LHCN-M2 (cell line): ENCODE results near the gene STRN. TPM values are rescaled to one million over a fixed set of nuclear protein-coding genes. Genes with fewer than 3 reads are reported as not detected.
"Not testable (repeated sequence)": the region's sequence is repeated elsewhere in the genome, so short reads cannot be mapped to it uniquely, and the experiment has no call there.

Experiments
- DNase-seq: peaks from one replicate; pipeline ENCODE4 v3.0.0-alpha.2; 2012; ENCODE audit warnings: low read depth
- total RNA-seq: library from RNA; depleted of rRNA; stranded (reverse); fragments of >200 nt; gene quantifications from 2 replicates; pipeline ENCODE4 v1.2.3, GENCODE V29; 2014

The STRN gene
- total RNA-seq, 1 experiment from 2014 or later, result 16.9 TPM

DNA sequence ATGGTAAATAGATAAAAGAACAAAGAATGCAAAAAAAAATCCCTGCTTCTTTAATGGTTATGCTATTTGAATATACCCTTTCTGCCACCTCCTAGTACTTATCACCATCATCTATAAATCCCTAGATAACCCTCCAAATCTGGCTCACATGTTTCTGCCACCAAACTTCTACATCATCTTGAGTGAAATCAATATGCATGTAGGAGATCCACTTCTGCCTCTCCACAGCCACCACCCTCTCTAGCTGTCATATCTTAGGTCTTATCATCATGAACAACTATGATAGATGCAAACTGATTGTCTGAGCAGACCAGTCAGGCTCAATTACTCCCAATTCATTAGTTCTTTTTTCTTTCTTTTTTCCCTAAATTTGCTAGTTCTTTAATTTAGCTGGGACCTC is 55.3 kb downstream of the STRN start:
- DNase-seq, result no peak

GRCh38 chr2:36906277-36906676 is 60.1 kb downstream of the STRN start:
- no peak for DNase-seq

DNA sequence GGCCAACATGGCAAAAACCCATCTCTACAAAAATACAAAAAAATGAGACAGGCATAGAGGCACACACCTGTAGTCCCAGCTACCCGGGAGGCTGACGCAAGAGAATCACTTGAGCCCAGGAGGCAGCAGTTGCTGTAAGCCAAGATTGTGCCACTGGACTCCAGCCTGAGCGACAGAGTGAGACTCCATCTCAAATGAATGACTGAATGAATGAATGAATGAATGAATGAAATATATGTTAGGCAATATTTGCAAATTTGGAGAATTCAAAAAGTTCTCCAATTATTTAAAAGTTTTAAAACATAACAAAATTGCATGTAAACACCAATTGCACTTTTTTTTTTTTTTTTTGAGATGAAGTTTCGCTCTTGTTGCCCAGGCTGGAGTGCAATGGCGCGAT is 61.7 kb downstream of the STRN start:
- no peak for DNase-seq

GRCh38 chr2:36902385-36903120 is 63.8 kb downstream of the STRN start:
- no peak for DNase-seq

DNA sequence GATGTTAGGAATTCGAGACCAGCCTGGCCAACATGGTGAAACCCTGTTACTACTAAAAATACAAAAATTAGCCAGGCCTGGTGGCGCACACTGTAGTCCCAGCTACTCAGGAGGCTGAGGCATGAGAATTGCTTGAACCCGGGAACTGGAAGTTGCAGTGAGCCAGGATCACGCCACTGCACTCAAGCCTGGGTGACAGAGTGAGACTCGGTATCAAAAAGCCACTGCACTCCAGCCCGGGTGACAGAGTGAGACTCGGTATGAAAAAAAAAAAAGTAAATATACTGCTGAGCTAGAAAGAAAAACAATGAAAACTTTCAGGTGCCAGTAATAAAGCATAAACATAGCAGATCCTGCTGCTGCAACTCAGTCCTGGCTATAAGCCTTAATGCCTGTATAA is 73.5 kb downstream of the STRN start:
- DNase-seq, result no peak

- peak; percentile 99 for DNase-seq
Observed at GRCh38 chr2:36889795-36890194, 76.5 kb downstream of the STRN start.

DNA sequence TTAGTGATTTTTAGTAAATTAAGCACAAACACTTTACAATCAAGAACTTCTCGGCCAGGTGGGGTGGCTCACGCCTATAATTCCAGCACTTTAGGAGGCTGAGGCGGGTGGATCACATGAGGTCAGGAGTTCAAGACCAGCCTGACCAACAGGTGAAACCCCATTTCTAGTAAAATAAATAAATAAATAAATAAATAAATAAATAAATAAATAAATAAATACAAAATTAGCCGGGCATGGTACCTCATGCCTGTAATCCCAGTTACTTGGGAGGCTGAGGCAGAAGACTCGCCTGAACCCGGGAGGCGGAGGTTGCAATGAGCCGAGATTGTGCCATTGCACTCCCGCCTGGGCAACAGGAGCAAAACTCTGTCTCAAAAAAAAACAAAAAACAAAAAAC is 79.2 kb downstream of the STRN start:
- DNase-seq, result not testable (repeated sequence)

- no peak for DNase-seq
Observed at GRCh38 chr2:36886664-36887063, 79.7 kb downstream of the STRN start.

GRCh38 chr2:36885605-36886004 is 80.7 kb downstream of the STRN start:
- DNase-seq, result no peak

GRCh38 chr2:36882532-36882931 is 83.8 kb downstream of the STRN start:
- no peak for DNase-seq

DNA sequence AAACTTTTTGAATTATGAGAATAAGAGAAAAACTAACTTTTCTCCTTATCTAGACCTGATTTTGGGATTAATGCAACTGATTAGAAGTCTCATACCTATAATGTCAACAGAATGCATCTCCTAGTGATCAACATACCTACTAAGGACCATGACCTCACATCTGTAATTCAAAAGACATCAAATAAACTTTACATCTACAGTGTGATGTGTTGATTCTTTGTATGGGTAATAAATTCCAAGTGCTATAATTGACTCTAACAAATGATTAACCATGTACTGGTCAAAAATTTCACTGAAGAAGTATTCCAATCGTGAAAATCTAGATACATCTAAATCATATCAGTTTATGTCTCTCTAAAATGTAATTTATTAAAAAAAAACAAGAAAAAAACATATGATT is 84.5 kb downstream of the STRN start:
- DNase-seq, result no peak

DNA sequence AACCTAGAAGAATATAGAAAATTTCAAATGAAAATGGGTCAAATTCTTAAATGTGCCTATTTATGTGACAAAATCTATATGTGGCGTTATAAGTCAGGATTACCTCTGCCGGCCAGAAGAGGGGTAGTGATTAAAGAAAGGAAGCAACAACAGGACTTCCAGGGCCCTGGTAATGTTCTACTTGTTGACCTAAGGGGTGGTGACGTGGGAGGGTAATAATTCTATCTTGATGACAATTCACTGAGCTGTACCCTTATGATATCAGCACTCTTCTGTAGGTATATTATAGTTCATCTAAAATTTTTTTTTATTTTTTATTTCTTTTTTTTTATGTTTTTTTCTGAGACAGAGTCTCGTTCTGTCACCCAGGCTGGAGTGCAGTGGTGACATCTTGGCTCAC is 87.9 kb downstream of the STRN start:
- DNase-seq, result no peak

- DNase-seq, result no peak
Observed at GRCh38 chr2:36871068-36871707, 95.1 kb downstream of the STRN start.

DNA sequence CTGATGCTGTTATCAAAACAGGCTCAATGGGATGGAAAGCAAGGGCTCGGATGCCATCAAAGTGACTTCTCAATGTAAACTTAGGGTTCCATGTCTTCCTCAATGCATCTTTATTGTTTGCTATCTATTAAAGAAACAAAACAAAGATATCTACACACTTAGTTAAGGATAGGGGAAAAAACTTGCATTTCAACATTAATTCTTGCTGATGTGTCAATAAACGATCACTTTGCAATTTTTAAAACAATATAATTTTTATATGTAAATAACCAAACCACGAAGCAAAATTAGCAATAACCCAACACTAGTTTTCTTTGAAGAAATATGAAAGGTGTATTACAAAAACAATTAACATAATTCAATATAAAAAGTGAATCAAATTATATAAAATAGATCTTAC is 96.7 kb downstream of the STRN start:
- no peak for DNase-seq

- DNase-seq, result no peak
Observed at GRCh38 chr2:36861896-36862295, 104.4 kb downstream of the STRN start.

DNA sequence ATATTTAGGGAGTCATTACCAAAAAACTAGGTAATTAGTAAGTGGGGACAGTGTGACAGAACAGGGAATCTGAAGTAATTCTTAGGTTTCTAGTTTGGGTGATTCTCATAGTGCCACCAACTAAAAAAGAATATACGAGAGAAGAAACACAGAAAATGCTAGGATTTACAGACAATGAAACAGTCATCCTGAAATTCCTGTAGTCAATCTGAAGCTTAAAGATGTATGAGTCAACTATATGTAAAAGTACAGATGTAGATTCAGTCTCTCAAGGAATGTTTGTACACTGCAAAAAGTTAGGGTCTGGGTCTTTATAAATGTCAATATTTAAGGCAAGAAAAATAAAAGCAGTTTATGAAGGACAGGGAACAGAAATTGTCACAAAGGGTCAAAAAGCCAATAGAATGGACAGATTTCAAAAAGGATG is 107.0 kb downstream of the STRN start:
- no peak for DNase-seq

DNA sequence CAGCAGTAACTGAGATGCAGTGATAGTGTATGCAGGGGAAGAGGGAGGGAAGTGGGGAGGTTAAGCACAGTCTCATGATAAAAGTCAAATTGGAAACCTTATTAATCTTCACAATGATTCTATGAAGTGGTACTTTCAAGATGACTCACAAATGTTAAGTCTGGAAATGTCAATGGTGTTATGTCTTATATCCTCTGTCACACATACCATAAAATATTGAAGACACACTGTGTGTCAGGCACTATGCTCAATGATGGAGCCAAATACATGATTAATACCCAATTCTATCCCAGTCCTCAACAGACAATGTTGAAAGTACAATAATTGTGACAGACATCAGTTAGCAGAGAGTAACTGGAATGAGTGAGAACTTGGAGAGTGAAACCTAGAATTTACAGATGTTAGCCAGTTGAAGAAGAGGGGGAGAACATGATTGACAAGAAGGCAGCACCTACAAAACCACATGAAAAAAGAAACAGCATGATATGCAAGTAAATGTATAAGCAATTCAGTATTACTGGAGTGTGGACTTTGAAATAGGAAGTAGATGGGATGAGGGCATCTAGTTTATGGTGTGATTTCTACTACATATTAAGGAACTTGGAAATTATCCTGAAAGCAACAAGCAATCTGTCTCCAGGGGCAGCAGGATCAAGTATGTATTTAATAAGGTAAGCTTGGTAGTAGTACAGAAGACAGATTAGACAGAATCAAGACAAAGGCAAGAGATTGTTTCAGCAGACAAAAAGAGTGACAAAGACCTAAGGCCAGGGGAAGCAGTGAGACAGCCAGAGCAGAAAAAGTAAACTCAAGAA is 107.6 kb downstream of the STRN start:
- no peak for DNase-seq

- DNase-seq, result no peak
Observed at GRCh38 chr2:36857713-36858112, 108.6 kb downstream of the STRN start.

GRCh38 chr2:36855429-36855828 is 110.9 kb downstream of the STRN start:
- DNase-seq, result no peak

- no peak for DNase-seq
Observed at GRCh38 chr2:36854241-36854640, 112.1 kb downstream of the STRN start.

DNA sequence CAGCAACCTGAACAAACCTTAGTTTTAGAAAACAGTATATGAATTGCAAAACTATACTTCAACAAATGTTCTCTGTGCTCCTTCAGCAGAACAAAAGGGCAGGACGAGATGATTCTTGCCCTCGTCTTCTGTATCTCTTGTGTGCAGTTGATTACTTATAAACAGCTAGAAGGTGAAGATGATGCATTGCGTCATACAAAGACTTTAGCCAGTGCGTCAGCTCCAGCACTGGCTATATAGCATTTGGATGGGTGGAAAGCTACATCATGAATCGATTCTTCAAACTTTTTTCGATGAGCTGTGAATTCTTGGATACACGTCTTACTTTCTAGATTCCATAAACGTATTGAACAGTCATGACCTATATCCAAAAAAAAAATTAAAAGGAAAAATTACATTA is 117.1 kb downstream of the STRN start:
- no peak for DNase-seq

DNA sequence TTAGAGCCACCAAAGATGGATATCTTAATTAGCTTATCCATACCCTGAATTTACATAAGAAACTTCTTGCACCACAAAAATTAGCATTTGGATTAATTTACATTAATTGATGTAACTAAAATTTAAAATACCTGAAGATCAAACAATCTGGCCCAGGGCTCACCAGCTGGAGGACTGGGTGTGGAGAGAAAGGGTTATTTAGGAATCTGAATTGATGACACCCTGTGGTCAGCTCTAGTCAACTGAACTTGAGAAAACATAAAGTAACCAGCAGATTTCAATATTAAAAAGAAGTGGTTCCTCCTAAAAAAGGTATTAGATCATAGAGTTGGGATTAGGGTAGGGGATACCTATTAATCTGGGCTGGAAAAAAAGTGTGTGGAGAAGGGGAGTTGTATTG is 122.5 kb downstream of the STRN start:
- DNase-seq, result no peak
